Osteocyte (in vitro differentiated cells): ENCODE measurements around the gene CLMN. TPM values are rescaled to one million over a fixed set of nuclear protein-coding genes. Genes with fewer than 3 reads are reported as not detected.

Experiments
- DNase-seq: peaks from one replicate; pipeline ENCODE4 v3.0.0; 2021; ENCODE audit warnings: mixed read lengths; ENCODE audit not compliant: unreplicated experiment; ENCODE audit errors: extremely low spot score
- H3K27ac Mint-ChIP-seq: one replicate; pipeline ENCODE4 v1.8.0; 2021; ENCODE audit warnings: mild to moderate bottlenecking, mixed read lengths; ENCODE audit not compliant: unreplicated experiment
- H3K27me3 Mint-ChIP-seq: one replicate; pipeline ENCODE4 v1.8.0; 2021; ENCODE audit warnings: mixed read lengths; ENCODE audit not compliant: unreplicated experiment
- H3K36me3 Mint-ChIP-seq: one replicate; pipeline ENCODE4 v1.8.0; 2021; ENCODE audit warnings: mixed read lengths; ENCODE audit not compliant: unreplicated experiment
- H3K4me1 Mint-ChIP-seq: one replicate; pipeline ENCODE4 v1.8.0; 2021; ENCODE audit warnings: mixed read lengths; ENCODE audit not compliant: unreplicated experiment
- H3K4me3 Mint-ChIP-seq: one replicate; pipeline ENCODE4 v1.8.0; 2021; ENCODE audit warnings: mild to moderate bottlenecking, moderate library complexity, mixed read lengths; ENCODE audit not compliant: unreplicated experiment
- H3K9me3 Mint-ChIP-seq: one replicate; pipeline ENCODE4 v1.8.0; 2021; ENCODE audit warnings: mixed read lengths; ENCODE audit not compliant: unreplicated experiment
- CTCF ChIP-seq: fragments of 200-600 bp; sonication (generic); IDR thresholded peaks from 2 replicates; pipeline ENCODE4 v1.5.0; 2021; ENCODE audit warnings: antibody characterized with exemption, mild to moderate bottlenecking, moderate library complexity
- total RNA-seq: library from RNA; stranded (reverse); gene quantifications from 2 replicates; pipeline ENCODE4 v1.2.1, GENCODE V29; 2021

CLMN gene
- total RNA-seq, 1 donor from 2014 or later, result 5.4 TPM

DNA sequence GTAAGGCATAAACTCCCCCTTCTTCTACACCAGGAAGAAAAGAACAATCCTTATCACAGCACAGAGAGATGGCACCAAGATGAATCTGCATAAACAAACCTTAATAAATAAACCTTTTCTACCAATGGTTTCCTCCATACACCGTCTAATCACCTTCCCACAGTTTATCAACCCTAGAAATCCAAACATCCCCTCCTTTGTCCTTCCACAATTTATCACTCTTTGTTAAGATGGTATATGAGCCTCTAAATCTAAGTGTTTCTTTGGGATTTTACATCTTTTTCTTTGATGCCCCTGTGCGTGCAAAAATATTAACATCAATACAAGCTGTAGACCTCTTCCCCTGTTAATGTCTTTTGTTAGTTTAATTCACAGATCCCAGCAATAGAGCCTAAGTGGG is 174.9 kb downstream of the CLMN start:
- no peak for TF ChIP-seq CTCF
- Mint-ChIP-seq H3K4me1 (peaks cover 42% of the 10 kb centered on the region), H3K4me3 (no peak overlapping the region), H3K36me3 (peaks cover 12% of the 10 kb centered on the region), H3K9me3 (peaks cover 9% of the 10 kb centered on the region), H3K27me3 (no peaks in the 10 kb centered on the region), H3K27ac (peak overlapping the region; percentile 20)
- DNase-seq, result no peak

DNA sequence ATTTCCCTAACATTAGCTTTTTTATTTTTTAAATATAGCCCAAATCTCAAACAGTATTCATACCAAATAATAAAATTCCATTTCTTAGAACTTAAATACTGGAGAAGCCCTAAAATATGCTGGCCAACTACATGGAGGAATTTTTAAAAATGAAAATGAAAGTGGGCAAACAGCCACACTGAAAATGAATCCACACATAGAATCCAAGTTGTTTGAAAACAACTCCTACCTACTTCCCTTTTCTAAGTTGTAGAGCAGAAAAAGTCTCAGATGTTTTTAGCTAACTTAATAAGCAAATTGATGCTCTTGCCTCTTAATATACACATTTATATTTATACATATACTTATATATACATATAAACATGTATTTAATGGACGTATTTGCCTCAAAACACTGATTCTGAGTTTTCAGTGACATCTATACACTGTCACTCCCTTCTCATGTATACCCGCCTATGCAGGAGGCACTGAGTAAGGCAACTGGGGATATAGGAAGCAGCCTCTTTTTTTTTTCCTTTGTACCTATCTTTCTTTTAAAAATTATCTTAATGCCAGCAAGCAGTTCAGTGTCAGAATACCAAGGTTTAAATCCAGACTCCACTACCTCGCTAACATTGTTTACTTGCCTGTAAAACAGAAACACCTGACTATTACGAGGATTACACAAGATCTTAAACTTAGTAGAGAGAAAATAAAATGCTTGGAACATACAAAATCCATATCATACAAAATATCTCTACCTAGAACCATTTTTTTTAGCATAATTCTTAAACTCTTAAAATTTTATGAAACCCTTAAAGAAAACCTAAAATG is 175.7 kb downstream of the CLMN start:
- no peaks in the 10 kb centered on the region for H3K27me3 Mint-ChIP-seq
- H3K36me3 Mint-ChIP-seq, result peaks cover 12% of the 10 kb centered on the region
- H3K9me3 Mint-ChIP-seq, result peaks cover 9% of the 10 kb centered on the region
- peak overlapping the region; percentile 77 for H3K27ac Mint-ChIP-seq
- TF ChIP-seq CTCF, result no peak
- H3K4me3 Mint-ChIP-seq, result peak overlapping the region; percentile 31
- DNase-seq, result no peak
- H3K4me1 Mint-ChIP-seq, result peaks cover 41% of the 10 kb centered on the region

DNA sequence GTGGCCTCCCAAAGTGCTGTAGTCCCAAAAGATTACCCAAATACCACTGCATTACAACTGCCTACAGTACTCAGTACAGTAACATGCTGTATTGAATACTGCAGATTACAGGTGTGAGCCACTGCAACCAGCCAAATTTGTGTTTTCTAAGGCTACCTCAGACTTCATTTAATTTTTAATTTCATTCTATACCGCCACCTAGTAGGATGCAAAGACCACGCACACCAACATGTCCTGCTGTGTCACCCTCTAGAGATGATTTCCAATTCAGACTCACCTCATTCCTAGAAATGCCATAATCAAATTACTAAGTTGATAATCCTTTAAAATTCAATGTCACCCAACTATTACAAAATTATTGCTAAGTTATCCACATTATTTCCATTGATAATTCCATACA is 177.5 kb downstream of the CLMN start:
- no peak for TF ChIP-seq CTCF
- no peaks in the 10 kb centered on the region for H3K27me3 Mint-ChIP-seq
- H3K4me1 Mint-ChIP-seq, result peaks cover 38% of the 10 kb centered on the region
- peaks cover 9% of the 10 kb centered on the region for H3K9me3 Mint-ChIP-seq
- peaks cover 12% of the 10 kb centered on the region for H3K36me3 Mint-ChIP-seq
- H3K27ac Mint-ChIP-seq, result peak overlapping the region; percentile 14
- no peak for DNase-seq
- no peak overlapping the region for H3K4me3 Mint-ChIP-seq

DNA sequence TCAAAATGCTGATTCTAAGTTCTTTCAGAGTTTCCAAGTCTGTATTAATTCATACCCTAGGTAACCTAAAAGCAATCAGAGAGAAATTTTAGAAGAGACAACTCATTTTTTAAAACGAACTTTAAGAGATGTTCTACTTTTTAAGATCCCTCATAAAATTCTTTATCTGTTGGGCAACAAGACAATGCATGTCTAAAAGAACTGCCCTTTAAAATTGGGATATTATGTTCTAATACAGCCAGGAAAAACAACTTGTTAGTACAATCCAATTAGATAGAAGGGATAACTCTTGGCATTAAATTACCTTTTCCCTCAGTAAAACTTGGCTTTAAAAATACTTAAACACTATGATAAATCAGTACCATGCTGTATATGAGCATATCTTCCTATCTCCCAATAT is 178.0 kb downstream of the CLMN start:
- H3K27me3 Mint-ChIP-seq, result no peaks in the 10 kb centered on the region
- no peak overlapping the region for H3K4me3 Mint-ChIP-seq
- H3K27ac Mint-ChIP-seq, result peak overlapping the region; percentile 14
- H3K9me3 Mint-ChIP-seq, result peaks cover 9% of the 10 kb centered on the region
- H3K4me1 Mint-ChIP-seq, result peaks cover 40% of the 10 kb centered on the region
- TF ChIP-seq CTCF, result no peak
- H3K36me3 Mint-ChIP-seq, result peaks cover 11% of the 10 kb centered on the region
- no peak for DNase-seq

- Mint-ChIP-seq H3K4me3 (no peak overlapping the region), H3K27me3 (no peaks in the 10 kb centered on the region)
These were observed 179.4 kb downstream of the CLMN start for GRCh38 chr14:95140060-95140858.

More at GRCh38 chr14:95140060-95140858, 179.4 kb downstream of the CLMN start:
- peaks cover 40% of the 10 kb centered on the region for H3K4me1 Mint-ChIP-seq
- TF ChIP-seq CTCF, result no peak
- peak overlapping the region; percentile 48 for H3K27ac Mint-ChIP-seq
- DNase-seq, result no peak
- peaks cover 6% of the 10 kb centered on the region for H3K36me3 Mint-ChIP-seq
- peaks cover 8% of the 10 kb centered on the region for H3K9me3 Mint-ChIP-seq
